Activated CD8-positive, alpha-beta T cell treated with anti-CD3 and anti-CD28 coated beads, Interleukin-2, amount 10 ng/mL, durations not matched to agents 7 days and 5 days (primary cell): ENCODE results near the gene PGLYRP3. TPM values are rescaled to one million over a fixed set of nuclear protein-coding genes. Genes with fewer than 3 reads are reported as not detected.

Experiments
- ATAC-seq: fragments of 150-1000 bp; cut with Tn5 transposase; one replicate; pipeline ENCODE4 v1.10.0; 2021; ENCODE audit warnings: moderate library complexity
- CTCF ChIA-PET: fragments of 350-600 bp; sonication (Branson Sonifier 250); formaldehyde crosslinking; loops from one replicate; lab custom pipeline; 2021; ENCODE audit warnings: antibody characterized with exemption; lab: Charles Lee
- POLR2A ChIA-PET: fragments of 350-600 bp; sonication (Branson Sonifier 250); formaldehyde crosslinking; loops from one replicate; lab custom pipeline; 2021; ENCODE audit warnings: antibody characterized with exemption; lab: Charles Lee
- DNase-seq: peaks from one replicate; pipeline ENCODE4 v3.0.0-alpha.2; 2020
- H3K27ac Mint-ChIP-seq: one replicate; pipeline ENCODE4 v1.8.0; 2021; ENCODE audit warnings: mild to moderate bottlenecking, mixed read lengths
- H3K27me3 Mint-ChIP-seq: one replicate; pipeline ENCODE4 v1.8.0; 2021; ENCODE audit warnings: low read depth, mixed read lengths
- H3K36me3 Mint-ChIP-seq: one replicate; pipeline ENCODE4 v1.8.0; 2021; ENCODE audit warnings: low read depth, mixed read lengths
- H3K4me1 Mint-ChIP-seq: one replicate; pipeline ENCODE4 v1.8.0; 2021; ENCODE audit warnings: low read depth, mixed read lengths
- H3K4me3 Mint-ChIP-seq: one replicate; pipeline ENCODE4 v1.8.0; 2021; ENCODE audit warnings: mild to moderate bottlenecking, mixed read lengths
- H3K9me3 Mint-ChIP-seq: one replicate; pipeline ENCODE4 v1.8.0; 2022; ENCODE audit warnings: mixed read lengths; ENCODE audit not compliant: insufficient read depth
- total RNA-seq, 2 experiments: library from RNA; stranded (reverse); gene quantifications; one replicate each; pipeline ENCODE4 v1.2.3, GENCODE V29; 2021

The PGLYRP3 gene
- total RNA-seq, 2 experiments from 2014 or later = not detected

GRCh38 chr1:153250166-153250565, 62.6 kb downstream of the PGLYRP3 start:
- no peak for ATAC-seq
- no peaks in the 10 kb centered on the region for H3K9me3 Mint-ChIP-seq
- no peaks in the 10 kb centered on the region for H3K36me3 Mint-ChIP-seq
- CTCF ChIA-PET = no interaction called here
- POLR2A ChIA-PET = no interaction called here
- no peaks in the 10 kb centered on the region for H3K4me1 Mint-ChIP-seq
- DNase-seq = no peak
- no peak overlapping the region for H3K27ac Mint-ChIP-seq
- no peak overlapping the region for H3K4me3 Mint-ChIP-seq
- peaks cover 11% of the 10 kb centered on the region for H3K27me3 Mint-ChIP-seq

DNA sequence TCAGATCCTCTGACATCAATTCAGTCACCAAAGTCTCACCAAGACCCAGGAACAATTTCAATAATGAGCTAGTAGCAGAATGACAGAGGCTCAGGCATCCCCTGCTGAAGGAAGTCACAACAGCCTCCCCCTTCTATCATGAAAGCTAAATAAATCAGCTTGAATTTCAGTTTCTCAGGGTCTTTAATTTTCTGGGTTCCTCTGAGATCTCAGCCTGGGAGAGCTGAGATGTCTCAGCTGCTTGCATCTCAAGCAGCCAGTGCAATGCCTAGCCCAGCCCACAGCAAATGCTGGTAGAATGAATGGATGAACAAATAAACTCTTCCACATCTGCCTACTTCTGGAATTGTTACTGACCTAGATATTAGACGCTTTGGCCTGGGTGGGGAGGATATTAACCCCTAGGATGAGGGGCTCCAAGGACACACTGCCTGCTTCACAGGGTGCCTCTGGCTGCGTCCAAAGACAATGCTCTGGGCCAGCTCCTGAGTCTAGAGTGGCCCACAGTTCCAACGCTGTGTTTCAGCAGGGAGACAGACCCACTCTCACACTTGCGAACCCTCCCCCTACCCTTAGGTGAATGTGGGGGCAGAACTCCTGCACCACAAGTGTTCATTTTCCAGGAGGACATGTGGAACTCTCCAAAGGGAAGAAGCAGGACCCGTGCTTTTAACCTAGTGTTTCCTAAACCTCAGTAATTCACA, 64.4 kb downstream of the PGLYRP3 start:
- Mint-ChIP-seq H3K9me3 (no peaks in the 10 kb centered on the region), H3K27ac (no peak overlapping the region), H3K27me3 (peaks cover 11% of the 10 kb centered on the region), H3K4me1 (no peaks in the 10 kb centered on the region), H3K4me3 (no peak overlapping the region), H3K36me3 (no peaks in the 10 kb centered on the region)
- peak; percentile 1 for DNase-seq
- no peak for ATAC-seq
- CTCF ChIA-PET = interaction anchor here (0.9 kb wide), 1 partner anchor 20 kb away, joined by 3 read pairs; no protein-coding TSS in a partner anchor
- POLR2A ChIA-PET = no interaction called here

Other genes starting within 250 kb of the PGLYRP3 start
- not detected for gene SPRR2B, start 241.3 kb downstream of the PGLYRP3 start, total RNA-seq
- gene SPRR2E, start 218.4 kb downstream of the PGLYRP3 start, total RNA-seq = not detected
- not detected for gene SPRR2F, start 199.4 kb downstream of the PGLYRP3 start, total RNA-seq
- not detected for gene SPRR2G, start 162.1 kb downstream of the PGLYRP3 start, total RNA-seq
- not detected for gene LELP1, start 109.5 kb downstream of the PGLYRP3 start, total RNA-seq
- gene PRR9, start 95.4 kb downstream of the PGLYRP3 start, total RNA-seq = not detected
- not detected for gene LORICRIN, start 53.3 kb downstream of the PGLYRP3 start, total RNA-seq
- not detected for gene PGLYRP4, start 35.9 kb upstream of the PGLYRP3 start, total RNA-seq
- gene S100A9, start 44.9 kb upstream of the PGLYRP3 start, total RNA-seq = not detected
- not detected for gene S100A12, start 62.7 kb upstream of the PGLYRP3 start, total RNA-seq
- not detected for gene S100A8, start 78.1 kb upstream of the PGLYRP3 start, total RNA-seq
- not detected for gene S100A7A, start 103.6 kb upstream of the PGLYRP3 start, total RNA-seq
- gene S100A7, start 147.7 kb upstream of the PGLYRP3 start, total RNA-seq = not detected
- gene S100A6, start 223.0 kb upstream of the PGLYRP3 start, total RNA-seq = 100 to 1,000 TPM; 425 to 431 TPM
- gene S100A5, start 228.0 kb upstream of the PGLYRP3 start, total RNA-seq = 1 to 10 TPM; 1.8 to 1.9 TPM
- 100 to 1,000 TPM; 628 to 665 TPM for gene S100A4, start 232.9 kb upstream of the PGLYRP3 start, total RNA-seq
- gene S100A3, start 236.3 kb upstream of the PGLYRP3 start, total RNA-seq = not detected